ENCODE data around the gene LRP2.
"Not testable (repeated sequence)": the region's sequence is repeated elsewhere in the genome, so short reads cannot be mapped to it uniquely, and the experiment has no call there.

Gene LRP2

DNA sequence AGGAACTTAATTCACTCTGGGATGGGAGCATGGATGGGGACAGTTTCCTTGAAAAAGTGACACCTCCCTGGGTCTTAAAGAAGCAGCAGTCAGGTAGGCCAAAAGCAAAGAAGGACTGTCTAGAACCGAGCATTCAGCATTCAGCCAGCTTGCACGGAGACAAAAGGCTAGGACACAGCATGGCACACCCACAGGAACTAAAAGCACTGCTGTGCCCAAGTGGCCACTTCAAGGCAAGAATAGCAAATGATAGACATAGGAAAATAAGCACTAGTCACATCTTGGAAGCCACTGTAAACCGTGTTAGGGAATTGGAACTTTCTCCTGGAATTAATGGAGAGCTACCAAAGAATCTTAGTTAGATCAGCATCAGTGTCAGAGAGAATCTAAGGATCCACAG, 47.0 kb downstream of the LRP2 start:
- no peak overlapping the region for H3K4me3 ChIP-seq (ENCODE audit: low read length)
- DNase-seq (ENCODE audit: low read depth), result no peak
- TF ChIP-seq, protein P1, sequence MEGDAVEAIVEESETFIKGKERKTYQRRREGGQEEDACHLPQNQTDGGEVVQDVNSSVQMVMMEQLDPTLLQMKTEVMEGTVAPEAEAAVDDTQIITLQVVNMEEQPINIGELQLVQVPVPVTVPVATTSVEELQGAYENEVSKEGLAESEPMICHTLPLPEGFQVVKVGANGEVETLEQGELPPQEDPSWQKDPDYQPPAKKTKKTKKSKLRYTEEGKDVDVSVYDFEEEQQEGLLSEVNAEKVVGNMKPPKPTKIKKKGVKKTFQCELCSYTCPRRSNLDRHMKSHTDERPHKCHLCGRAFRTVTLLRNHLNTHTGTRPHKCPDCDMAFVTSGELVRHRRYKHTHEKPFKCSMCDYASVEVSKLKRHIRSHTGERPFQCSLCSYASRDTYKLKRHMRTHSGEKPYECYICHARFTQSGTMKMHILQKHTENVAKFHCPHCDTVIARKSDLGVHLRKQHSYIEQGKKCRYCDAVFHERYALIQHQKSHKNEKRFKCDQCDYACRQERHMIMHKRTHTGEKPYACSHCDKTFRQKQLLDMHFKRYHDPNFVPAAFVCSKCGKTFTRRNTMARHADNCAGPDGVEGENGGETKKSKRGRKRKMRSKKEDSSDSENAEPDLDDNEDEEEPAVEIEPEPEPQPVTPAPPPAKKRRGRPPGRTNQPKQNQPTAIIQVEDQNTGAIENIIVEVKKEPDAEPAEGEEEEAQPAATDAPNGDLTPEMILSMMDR (conservative IDR thresholded peaks at IDR 0.05; ENCODE audit: low read length), result no peak

- H3K4me3 ChIP-seq (ENCODE audit: low read length); DNase-seq (ENCODE audit: low read depth): not testable (repeated sequence)
Measured at GRCh38 chr2:169308349-169308748, 54.0 kb downstream of the LRP2 start.

DNA sequence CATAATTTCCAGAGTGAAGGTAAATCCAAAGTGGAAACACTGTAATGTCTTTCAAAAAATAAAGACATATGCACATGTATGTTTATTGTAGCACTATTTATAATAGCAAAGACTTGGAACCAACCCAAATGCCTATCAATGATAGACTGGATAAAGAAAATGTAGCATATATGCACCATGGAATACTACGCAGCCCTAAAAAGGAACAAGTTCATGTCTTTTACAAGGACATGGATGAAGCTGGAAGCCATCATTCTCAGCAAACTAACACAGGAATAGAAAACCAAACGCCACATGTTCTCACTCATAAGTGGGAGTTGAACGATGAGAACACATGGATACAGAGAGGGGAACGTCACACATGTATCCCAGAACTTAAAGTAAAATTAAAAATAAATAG, 57.6 kb downstream of the LRP2 start:
- DNase-seq (ENCODE audit: low read depth), result not testable (repeated sequence)

DNA sequence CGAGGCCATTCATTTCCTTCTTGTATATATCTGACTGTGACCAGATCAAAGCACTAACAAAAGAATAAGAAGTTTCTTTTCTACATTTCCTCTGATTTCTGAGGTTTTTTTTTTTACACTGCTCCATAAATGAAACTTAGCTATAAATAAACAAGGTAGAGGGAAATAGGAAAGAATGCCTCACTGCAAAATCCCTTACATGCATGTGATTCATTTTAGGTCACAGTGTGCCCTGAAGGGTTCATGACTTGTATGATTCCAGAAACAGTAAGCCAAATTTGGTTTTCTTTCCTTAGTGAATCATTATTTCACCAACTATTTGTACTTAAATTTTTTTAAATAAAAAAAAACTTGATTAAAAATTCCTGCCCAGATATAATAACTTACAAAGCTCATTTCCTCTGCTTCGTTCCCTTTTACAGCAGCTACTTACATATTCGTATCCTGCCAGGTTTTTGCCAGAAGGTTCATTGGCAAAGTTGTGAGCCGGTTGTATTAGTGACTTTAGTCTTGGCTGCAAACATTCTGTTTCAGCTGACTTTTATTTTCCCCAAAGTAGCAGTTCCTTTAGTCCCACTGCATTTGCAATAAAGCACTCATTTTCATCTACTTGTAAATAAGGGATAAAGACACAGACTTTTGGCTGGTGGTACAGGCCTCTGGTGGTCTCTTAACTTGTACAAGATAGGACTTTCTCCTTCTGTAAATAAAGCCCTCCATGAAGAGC, 58.6 kb downstream of the LRP2 start:
- TF ChIP-seq, protein P1 (conservative IDR thresholded peaks at IDR 0.05; ENCODE audit: low read length), result no peak
- no peak overlapping the region for H3K4me3 ChIP-seq (ENCODE audit: low read length)

More for the DNA sequence above, 57.6 kb downstream of the LRP2 start:
- not testable (repeated sequence) for H3K4me3 ChIP-seq (ENCODE audit: low read length)

GRCh38 chr2:169302364-169302763, 60.0 kb downstream of the LRP2 start:
- TF ChIP-seq, protein P1 (conservative IDR thresholded peaks at IDR 0.05; ENCODE audit: low read length), result no peak
- no peak overlapping the region for H3K4me3 ChIP-seq (ENCODE audit: low read length)
- no peak for DNase-seq (ENCODE audit: low read depth)

More for the DNA sequence above, 58.6 kb downstream of the LRP2 start:
- no peak for DNase-seq (ENCODE audit: low read depth)

GRCh38 chr2:169301596-169302335, 60.6 kb downstream of the LRP2 start:
- no peak overlapping the region for H3K4me3 ChIP-seq (ENCODE audit: low read length)
- TF ChIP-seq, protein P1 (conservative IDR thresholded peaks at IDR 0.05; ENCODE audit: low read length), result no peak
- DNase-seq (ENCODE audit: low read depth), result no peak

DNA sequence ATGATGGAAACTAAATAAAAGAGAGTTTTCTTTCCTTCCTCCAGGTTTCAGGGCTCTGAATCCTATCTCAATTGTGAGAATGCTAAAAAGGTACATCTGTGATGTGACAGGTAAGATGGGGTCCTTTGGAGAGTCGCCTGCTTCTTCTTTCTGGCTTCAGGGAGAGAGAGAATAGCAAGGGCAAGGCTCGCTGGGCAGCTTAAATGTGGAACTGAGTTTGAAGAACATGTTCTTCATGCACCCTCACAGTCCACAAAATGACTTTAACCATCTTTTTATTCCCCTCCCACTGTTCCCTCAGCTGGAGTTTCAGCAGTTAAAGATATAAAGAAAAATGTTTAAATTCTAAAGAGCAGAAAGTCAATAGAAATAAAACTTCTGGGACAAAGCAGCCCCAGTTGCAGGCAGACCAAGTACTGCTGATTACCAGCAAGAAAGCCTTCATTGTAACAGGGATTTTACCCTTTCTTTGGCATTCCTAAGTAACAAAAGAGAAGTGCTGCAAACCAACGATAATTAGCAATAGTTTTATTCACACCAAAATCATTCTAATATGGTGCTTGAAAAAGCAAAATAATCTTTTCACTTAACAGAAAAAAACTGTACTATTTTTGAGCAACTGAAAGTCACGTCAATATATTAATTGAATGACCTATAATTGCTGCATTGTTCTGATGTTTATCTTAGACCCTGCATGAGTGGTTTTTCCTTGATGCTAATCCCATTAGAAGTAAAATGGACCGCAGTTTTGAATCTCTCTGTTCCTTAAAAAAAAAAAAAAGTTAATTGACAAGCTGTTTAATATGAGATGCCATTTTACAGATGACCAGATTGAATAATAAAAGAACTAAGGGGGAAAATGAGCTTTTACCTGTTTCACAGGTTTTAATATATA, 61.5 kb downstream of the LRP2 start:
- no peak for DNase-seq (ENCODE audit: low read depth)
- TF ChIP-seq, protein P1 (conservative IDR thresholded peaks at IDR 0.05; ENCODE audit: low read length), result no peak
- no peak overlapping the region for H3K4me3 ChIP-seq (ENCODE audit: low read length)

Data from AG10803 (cell line).